GM12874 (cell line): Measurements from ENCODE around the gene PRRC2B.

ENCODE experiments used
- CTCF ChIP-seq: IDR thresholded peaks from 2 replicates; pipeline ENCODE4 v1.5.1; 2011; ENCODE audit warnings: low read depth, mild to moderate bottlenecking, control low read depth, low read length, moderate library complexity; ENCODE audit not compliant: insufficient read depth

The PRRC2B gene

GRCh38 chr9:131361202-131361833 lies 32.6 kb upstream of the PRRC2B start:
- TF ChIP-seq CTCF, result no peak

GRCh38 chr9:131365546-131365945 lies 28.3 kb upstream of the PRRC2B start:
- no peak for TF ChIP-seq CTCF

GRCh38 chr9:131366761-131367401 lies 27.0 kb upstream of the PRRC2B start:
- peak; percentile 25; the same call in 1 of the 2 replicates for TF ChIP-seq CTCF

GRCh38 chr9:131367450-131367849 lies 26.4 kb upstream of the PRRC2B start:
- no peak for TF ChIP-seq CTCF

- no peak for TF ChIP-seq CTCF
These were observed 23.2 kb upstream of the PRRC2B start for GRCh38 chr9:131370638-131371037.

GRCh38 chr9:131379056-131379455 lies 14.8 kb upstream of the PRRC2B start:
- TF ChIP-seq CTCF, result no peak

- TF ChIP-seq CTCF, result no peak
These were observed 10.8 kb upstream of the PRRC2B start for GRCh38 chr9:131382850-131383729.
